ENCODE data around the gene LIPC.

- TF ChIP-seq POLR2A (IDR thresholded peaks at IDR 0.05) (no peak), CTCF (IDR thresholded peaks at IDR 0.05 in 8 of 11, conservative IDR thresholded peaks at IDR 0.05 in 3 of 11) (no peak), POLR2AphosphoS5 (IDR thresholded peaks at IDR 0.05) (no peak)
These were observed 141.5 kb downstream of the LIPC start for GRCh38 chr15:58573270-58573669.

Data from spleen (tissue), 7 donors.